Glutamatergic neuron (in vitro differentiated cells): ENCODE measurements around the gene P2RY6. TPM values are rescaled to one million over a fixed set of nuclear protein-coding genes. Genes with fewer than 3 reads are reported as not detected.

Experiments used
- DNase-seq: peaks from one replicate; pipeline ENCODE4 v3.0.0; 2022
- H3K27ac Mint-ChIP-seq: one replicate; pipeline ENCODE4 v1.8.0; 2020; ENCODE audit warnings: mild to moderate bottlenecking, mixed read lengths, inconsistent platforms; ENCODE audit not compliant: unreplicated experiment
- H3K27me3 Mint-ChIP-seq: one replicate; pipeline ENCODE4 v1.8.0; 2020; ENCODE audit warnings: mild to moderate bottlenecking, moderate library complexity, mixed read lengths, inconsistent platforms; ENCODE audit not compliant: unreplicated experiment
- H3K36me3 Mint-ChIP-seq: one replicate; pipeline ENCODE4 v1.8.0; 2020; ENCODE audit warnings: mild to moderate bottlenecking, mixed read lengths, inconsistent platforms; ENCODE audit not compliant: unreplicated experiment
- H3K4me1 Mint-ChIP-seq: one replicate; pipeline ENCODE4 v1.8.0; 2020; ENCODE audit warnings: mild to moderate bottlenecking, low read depth, mixed read lengths, inconsistent platforms; ENCODE audit not compliant: unreplicated experiment
- H3K4me3 Mint-ChIP-seq: one replicate; pipeline ENCODE4 v1.8.0; 2020; ENCODE audit warnings: mild to moderate bottlenecking, mixed read lengths, inconsistent platforms; ENCODE audit not compliant: unreplicated experiment
- H3K9me3 Mint-ChIP-seq: one replicate; pipeline ENCODE4 v1.8.0; 2020; ENCODE audit warnings: mild to moderate bottlenecking, moderate library complexity, mixed read lengths, inconsistent platforms; ENCODE audit not compliant: unreplicated experiment
- CTCF ChIP-seq: fragments of 200-600 bp; sonication (generic); IDR thresholded peaks from one replicate; pipeline ENCODE4 v1.5.0; 2021; ENCODE audit not compliant: partially characterized antibody, unreplicated experiment
- total RNA-seq: library from RNA; stranded (reverse); fragmentation: NEBNext Ultra II Directional; extraction: Animal tissue kit (Norgen Biotek cat#: 25700); gene quantifications from one replicate; pipeline ENCODE4 v1.2.1, GENCODE V29; 2021; ENCODE audit not compliant: unreplicated experiment

Gene P2RY6
- total RNA-seq, 1 donor from 2014 or later, result not detected

- no peaks in the 10 kb centered on the region for H3K9me3 Mint-ChIP-seq
- H3K36me3 Mint-ChIP-seq, result no peaks in the 10 kb centered on the region
- no peak overlapping the region for H3K27ac Mint-ChIP-seq
- peak; percentile 95 for TF ChIP-seq CTCF
- H3K4me3 Mint-ChIP-seq, result no peak overlapping the region
- DNase-seq, result peak; percentile 91
- H3K4me1 Mint-ChIP-seq, result peaks cover 4% of the 10 kb centered on the region
- peaks cover 6% of the 10 kb centered on the region for H3K27me3 Mint-ChIP-seq
Measured at GRCh38 chr11:73242251-73243092, 29.7 kb upstream of the P2RY6 start.

GRCh38 chr11:73243093-73243485, 29.0 kb upstream of the P2RY6 start:
- Mint-ChIP-seq H3K36me3 (no peaks in the 10 kb centered on the region), H3K4me3 (no peak overlapping the region), H3K27ac (no peak overlapping the region), H3K9me3 (no peaks in the 10 kb centered on the region), H3K27me3 (peaks cover 6% of the 10 kb centered on the region), H3K4me1 (peaks cover 4% of the 10 kb centered on the region)
- no peak for TF ChIP-seq CTCF
- DNase-seq, result no peak

GRCh38 chr11:73244589-73245240, 27.4 kb upstream of the P2RY6 start:
- Mint-ChIP-seq H3K36me3 (no peaks in the 10 kb centered on the region), H3K4me1 (peaks cover 4% of the 10 kb centered on the region), H3K4me3 (no peak overlapping the region), H3K27ac (no peak overlapping the region), H3K9me3 (no peaks in the 10 kb centered on the region), H3K27me3 (peaks cover 6% of the 10 kb centered on the region)
- TF ChIP-seq CTCF, result no peak
- no peak for DNase-seq

- DNase-seq, result no peak
- no peak for TF ChIP-seq CTCF
- H3K27ac Mint-ChIP-seq, result no peak overlapping the region
- no peaks in the 10 kb centered on the region for H3K36me3 Mint-ChIP-seq
- no peak overlapping the region for H3K4me3 Mint-ChIP-seq
- peaks cover under 1% of the 10 kb centered on the region for H3K9me3 Mint-ChIP-seq
- H3K27me3 Mint-ChIP-seq, result peaks cover 6% of the 10 kb centered on the region
- H3K4me1 Mint-ChIP-seq, result peaks cover 2% of the 10 kb centered on the region
Measured at GRCh38 chr11:73245461-73245860, 26.7 kb upstream of the P2RY6 start.

- no peak for TF ChIP-seq CTCF
- H3K27ac Mint-ChIP-seq, result no peak overlapping the region
- no peaks in the 10 kb centered on the region for H3K36me3 Mint-ChIP-seq
- DNase-seq, result no peak
- H3K27me3 Mint-ChIP-seq, result peaks cover 6% of the 10 kb centered on the region
- H3K4me3 Mint-ChIP-seq, result no peak overlapping the region
- H3K4me1 Mint-ChIP-seq, result peaks cover 2% of the 10 kb centered on the region
- peaks cover 2% of the 10 kb centered on the region for H3K9me3 Mint-ChIP-seq
Measured at GRCh38 chr11:73246303-73246702, 25.8 kb upstream of the P2RY6 start.
